Measurements from ENCODE around the gene C1QC.

GRCh38 chr1:22597301-22597965 lies 46.0 kb upstream of the C1QC start:
- no peak for TF ChIP-seq CTCF (IDR thresholded peaks at IDR 0.05; ENCODE audit: low read depth, low read length, missing input control)
- TF ChIP-seq GABPA (IDR thresholded peaks at IDR 0.05 in 1 of 2, conservative IDR thresholded peaks at IDR 0.05 in 1 of 2) = no peak
- no peak for TF ChIP-seq ZBTB33 (IDR thresholded peaks at IDR 0.05)
- TF ChIP-seq TAF1 (conservative IDR thresholded peaks at IDR 0.05) = no peak
- no peak for TF ChIP-seq HNF4A (conservative IDR thresholded peaks at IDR 0.05)
- no peak for TF ChIP-seq REST (IDR thresholded peaks at IDR 0.05)
- no peak for TF ChIP-seq JUND (IDR thresholded peaks at IDR 0.05)
- no peak for TF ChIP-seq FOXA2 (IDR thresholded peaks at IDR 0.05)
- TF ChIP-seq YY1 (IDR thresholded peaks at IDR 0.05) = no peak
- no peak for TF ChIP-seq RXRA (IDR thresholded peaks at IDR 0.05)
- no peak for TF ChIP-seq MAX (IDR thresholded peaks at IDR 0.05)
- no peak for TF ChIP-seq EGR1 (IDR thresholded peaks at IDR 0.05; ENCODE audit: low read depth in 2 of 2)
- TF ChIP-seq SP1 (IDR thresholded peaks at IDR 0.05) = no peak
- no peak for TF ChIP-seq FOXA1 (IDR thresholded peaks at IDR 0.05)

Measured in liver (tissue), 3 donors.